CD4-positive, alpha-beta T cell (primary cell): ENCODE data around the gene FAM81B. TPM values are rescaled to one million over a fixed set of nuclear protein-coding genes. Genes with fewer than 3 reads are reported as not detected.
"Not testable (repeated sequence)": the region's sequence is repeated elsewhere in the genome, so short reads cannot be mapped to it uniquely, and the experiment has no call there.

Experiments
- ATAC-seq: fragments of 200-7000 bp; cut with Tn5 transposase; one replicate; pipeline ENCODE4 v1.10.0; 2022; ENCODE audit warnings: mild to moderate bottlenecking; ENCODE audit not compliant: poor library complexity
- CTCF ChIA-PET: fragments of 350-600 bp; sonication (Branson Sonifier 250); formaldehyde crosslinking; loops from one replicate; lab custom pipeline; 2021; ENCODE audit warnings: antibody characterized with exemption, inconsistent platforms; lab: Charles Lee
- POLR2A ChIA-PET: fragments of 350-600 bp; sonication (Branson Sonifier 250); formaldehyde crosslinking; loops from one replicate; lab custom pipeline; 2021; ENCODE audit warnings: antibody characterized with exemption, inconsistent platforms; lab: Charles Lee
- DNase-seq, 14 experiments: peaks; one replicate each; pipeline ENCODE4 v3.0.0-alpha.2; 2013 to 2020; ENCODE audit warnings: mixed read lengths in 2 of 14
- H3K27ac ChIP-seq, 2 donors: one replicate each; pipeline versions ENCODE4 v1.5.1 to v1.7.0; 2013; ENCODE audit warnings: low read length in 2 of 2, low read depth in 1 of 2, mild to moderate bottlenecking in 1 of 2
- H3K27me3 ChIP-seq, 2 experiments: 1 replicate in 1 of 2; 2 replicates in 1 of 2; pipeline versions ENCODE4 v1.6.1 to v1.7.0; 2013; ENCODE audit warnings: low read length in 2 of 2, control low read depth in 1 of 2, mild to moderate bottlenecking in 1 of 2, moderate library complexity in 1 of 2; ENCODE audit not compliant: insufficient read depth in 2 of 2, control insufficient read depth in 1 of 2
- H3K36me3 ChIP-seq: one replicate; pipeline ENCODE4 v1.6.1; 2013; ENCODE audit warnings: low read length, control low read depth; ENCODE audit not compliant: insufficient read depth
- H3K4me1 ChIP-seq: one replicate; pipeline ENCODE4 v1.6.1; 2013; ENCODE audit warnings: low read length, control low read depth; ENCODE audit not compliant: insufficient read depth
- H3K4me3 ChIP-seq: one replicate; pipeline ENCODE4 v1.5.1; 2013; ENCODE audit warnings: mild to moderate bottlenecking, low read length, moderate library complexity
- H3K9me3 ChIP-seq, 2 experiments: 1 replicate in 1 of 2; 2 replicates in 1 of 2; pipeline versions ENCODE4 v1.6.1 to v1.7.0; 2013; ENCODE audit warnings: low read length in 2 of 2, mild to moderate bottlenecking in 2 of 2, control low read depth in 1 of 2, moderate library complexity in 1 of 2; ENCODE audit not compliant: control insufficient read depth in 1 of 2, insufficient read depth in 1 of 2
- H3K27ac Mint-ChIP-seq: one replicate; pipeline ENCODE4 v1.8.0; 2020; ENCODE audit warnings: mixed read lengths
- H3K27me3 Mint-ChIP-seq: one replicate; pipeline ENCODE4 v1.8.0; 2021; ENCODE audit warnings: mixed read lengths
- H3K36me3 Mint-ChIP-seq: one replicate; pipeline ENCODE4 v1.8.0; 2021; ENCODE audit warnings: low read depth, mixed read lengths
- H3K4me1 Mint-ChIP-seq: one replicate; pipeline ENCODE4 v1.8.0; 2021; ENCODE audit warnings: low read depth, mixed read lengths
- H3K4me3 Mint-ChIP-seq: one replicate; pipeline ENCODE4 v1.8.0; 2020; ENCODE audit warnings: mild to moderate bottlenecking, mixed read lengths
- H3K9me3 Mint-ChIP-seq: one replicate; pipeline ENCODE4 v1.8.0; 2020; ENCODE audit warnings: mixed read lengths
- intact Hi-C, 2 experiments: fragments of 100-400 bp; cut with DNase I in 1 of 2; cut with micrococcal nuclease in 1 of 2; formaldehyde crosslinking; loops; one replicate each; pipeline versions ENCODE4 v1.15.1 to v1.9.0; 2023 to 2025; cut with DNase I, micrococcal nuclease
- total RNA-seq, 174 experiments: library from RNA in 2 of 174; stranded (reverse) in 2 of 174; gene quantifications; one replicate each; pipeline ENCODE4 v1.2.3 and lab custom pipeline; 2021 to 2026
- TF ChIP-seq, protein P1 (sequence below): fragments of 200-600 bp; IDR thresholded peaks from one replicate; pipeline ENCODE4 v1.8.0; 2022; ENCODE audit warnings: antibody characterized with exemption, mild to moderate bottlenecking

FAM81B gene
- total RNA-seq, 2 experiments from 2014 or later: not detected

DNA sequence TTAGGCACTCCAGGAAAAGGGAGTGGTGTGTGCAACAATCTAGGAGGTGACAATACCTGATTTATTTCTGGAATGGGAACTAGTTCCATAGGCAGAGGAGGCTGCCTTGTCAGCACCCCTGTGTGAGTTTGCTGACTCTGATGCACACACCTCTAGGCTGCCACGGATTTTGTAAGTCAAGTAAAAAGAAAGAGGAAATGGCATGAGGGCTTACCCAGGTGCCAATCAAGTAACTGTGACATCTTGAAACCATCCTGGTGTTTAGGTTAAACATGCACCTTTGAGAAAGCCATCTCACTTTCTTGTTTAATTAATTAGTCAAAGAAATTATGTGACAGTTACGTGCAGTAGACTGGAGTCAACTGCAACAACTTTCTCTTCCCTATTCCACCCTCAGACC lies 32.3 kb upstream of the FAM81B start:
- intact Hi-C loops: no loop called here
- no peak for ATAC-seq
- Histone ChIP-seq H3K27ac (no peak overlapping the region), H3K9me3 (no peaks in the 10 kb centered on the region), H3K36me3 (no peaks in the 10 kb centered on the region), H3K4me3 (no peak overlapping the region), H3K27me3 (no peaks in the 10 kb centered on the region), H3K4me1 (no peaks in the 10 kb centered on the region)
- Mint-ChIP-seq H3K27ac (peak overlapping the region; percentile 21), H3K4me3 (no peak overlapping the region), H3K9me3 (peaks cover 4% of the 10 kb centered on the region), H3K4me1 (peaks cover 11% of the 10 kb centered on the region), H3K36me3 (no peaks in the 10 kb centered on the region), H3K27me3 (no peaks in the 10 kb centered on the region)
- TF ChIP-seq, protein P1, sequence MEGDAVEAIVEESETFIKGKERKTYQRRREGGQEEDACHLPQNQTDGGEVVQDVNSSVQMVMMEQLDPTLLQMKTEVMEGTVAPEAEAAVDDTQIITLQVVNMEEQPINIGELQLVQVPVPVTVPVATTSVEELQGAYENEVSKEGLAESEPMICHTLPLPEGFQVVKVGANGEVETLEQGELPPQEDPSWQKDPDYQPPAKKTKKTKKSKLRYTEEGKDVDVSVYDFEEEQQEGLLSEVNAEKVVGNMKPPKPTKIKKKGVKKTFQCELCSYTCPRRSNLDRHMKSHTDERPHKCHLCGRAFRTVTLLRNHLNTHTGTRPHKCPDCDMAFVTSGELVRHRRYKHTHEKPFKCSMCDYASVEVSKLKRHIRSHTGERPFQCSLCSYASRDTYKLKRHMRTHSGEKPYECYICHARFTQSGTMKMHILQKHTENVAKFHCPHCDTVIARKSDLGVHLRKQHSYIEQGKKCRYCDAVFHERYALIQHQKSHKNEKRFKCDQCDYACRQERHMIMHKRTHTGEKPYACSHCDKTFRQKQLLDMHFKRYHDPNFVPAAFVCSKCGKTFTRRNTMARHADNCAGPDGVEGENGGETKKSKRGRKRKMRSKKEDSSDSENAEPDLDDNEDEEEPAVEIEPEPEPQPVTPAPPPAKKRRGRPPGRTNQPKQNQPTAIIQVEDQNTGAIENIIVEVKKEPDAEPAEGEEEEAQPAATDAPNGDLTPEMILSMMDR: no peak
- no peak for DNase-seq
- ChIA-PET CTCF (no interaction called here), POLR2A (no interaction called here)

DNA sequence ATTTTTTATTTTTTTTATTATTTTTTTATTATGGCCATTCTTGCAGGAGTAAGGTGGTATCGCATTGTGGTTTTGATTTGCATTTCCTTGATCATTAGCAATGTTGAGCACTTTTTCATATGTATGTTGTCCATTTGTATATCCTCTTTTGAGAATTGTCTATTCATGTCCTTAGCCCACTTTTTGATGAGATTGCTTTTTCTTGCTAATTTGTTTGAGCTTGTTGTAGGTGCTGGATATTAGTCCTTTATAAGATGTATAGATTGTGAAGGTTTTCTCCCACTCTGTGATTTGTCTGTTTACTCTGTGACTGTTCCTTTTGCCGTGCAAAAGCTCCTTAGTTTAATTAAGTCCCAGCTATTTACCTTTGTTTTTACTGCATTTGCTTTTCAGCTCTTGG lies 30.5 kb upstream of the FAM81B start:
- ATAC-seq, H3K27me3 ChIP-seq, H3K27me3 Mint-ChIP-seq, intact Hi-C loops, H3K27ac Mint-ChIP-seq, H3K4me1 ChIP-seq, CTCF ChIA-PET, H3K9me3 ChIP-seq, H3K27ac ChIP-seq, H3K9me3 Mint-ChIP-seq, POLR2A ChIA-PET, H3K4me3 ChIP-seq, H3K36me3 ChIP-seq, DNase-seq, H3K36me3 Mint-ChIP-seq, H3K4me3 Mint-ChIP-seq: not testable (repeated sequence)
- peaks cover 11% of the 10 kb centered on the region for H3K4me1 Mint-ChIP-seq

DNA sequence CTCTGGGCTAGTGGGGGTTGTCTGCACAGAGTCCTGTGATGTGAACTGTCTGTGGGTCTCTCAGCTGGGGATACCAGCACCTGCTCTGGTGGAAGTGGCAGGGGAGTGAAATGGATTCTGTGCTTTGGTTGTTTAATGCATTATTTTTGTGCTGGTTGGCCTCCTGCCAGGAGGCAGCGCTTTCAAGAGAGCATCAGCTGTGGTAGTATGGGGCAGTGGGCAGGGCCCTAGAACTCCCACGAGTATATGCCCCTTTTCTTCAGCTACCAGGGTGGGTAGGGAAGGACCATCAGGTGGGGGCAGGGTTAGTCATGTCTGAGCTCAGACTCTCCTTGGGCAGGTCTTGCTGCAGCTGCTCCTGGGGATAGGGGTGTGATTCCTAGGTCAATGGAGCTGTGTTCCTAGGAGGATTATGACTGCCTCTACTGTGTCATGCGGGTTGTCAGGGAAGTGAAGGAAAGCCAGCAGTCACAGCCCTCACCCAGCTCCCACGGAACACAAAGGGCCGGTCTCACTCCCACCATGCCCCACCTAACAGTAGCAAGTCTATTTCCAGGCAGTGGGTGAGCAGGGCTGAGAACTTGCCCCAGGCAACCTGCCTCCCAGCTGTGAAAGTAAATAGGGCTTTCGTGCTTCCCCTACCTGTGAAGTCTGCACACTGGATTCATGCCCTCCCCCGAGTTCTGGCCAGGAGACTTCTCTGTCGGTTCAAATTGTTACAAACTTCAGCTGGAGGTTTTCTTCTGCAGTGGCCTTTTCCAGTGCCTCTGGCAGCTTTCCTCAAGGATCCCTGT lies 25.7 kb upstream of the FAM81B start:
- ChIA-PET CTCF (no interaction called here), POLR2A (no interaction called here)
- ATAC-seq (no peak), DNase-seq (no peak)
- H3K4me3 Mint-ChIP-seq: no peak overlapping the region
- no peaks in the 10 kb centered on the region for H3K27me3 ChIP-seq
- H3K36me3 Mint-ChIP-seq: no peaks in the 10 kb centered on the region
- intact Hi-C loops: no loop called here
- H3K27me3 Mint-ChIP-seq: no peaks in the 10 kb centered on the region
- H3K27ac ChIP-seq: no peak overlapping the region
- TF ChIP-seq, protein P1: no peak
- H3K4me1 ChIP-seq: no peaks in the 10 kb centered on the region
- H3K36me3 ChIP-seq: no peaks in the 10 kb centered on the region
- H3K9me3 Mint-ChIP-seq: peaks cover 9% of the 10 kb centered on the region
- H3K4me3 ChIP-seq: no peak overlapping the region
- no peaks in the 10 kb centered on the region for H3K4me1 Mint-ChIP-seq
- peaks cover 0 to 9% of the 10 kb centered on the region in 2 experiments for H3K9me3 ChIP-seq
- no peak overlapping the region for H3K27ac Mint-ChIP-seq

DNA sequence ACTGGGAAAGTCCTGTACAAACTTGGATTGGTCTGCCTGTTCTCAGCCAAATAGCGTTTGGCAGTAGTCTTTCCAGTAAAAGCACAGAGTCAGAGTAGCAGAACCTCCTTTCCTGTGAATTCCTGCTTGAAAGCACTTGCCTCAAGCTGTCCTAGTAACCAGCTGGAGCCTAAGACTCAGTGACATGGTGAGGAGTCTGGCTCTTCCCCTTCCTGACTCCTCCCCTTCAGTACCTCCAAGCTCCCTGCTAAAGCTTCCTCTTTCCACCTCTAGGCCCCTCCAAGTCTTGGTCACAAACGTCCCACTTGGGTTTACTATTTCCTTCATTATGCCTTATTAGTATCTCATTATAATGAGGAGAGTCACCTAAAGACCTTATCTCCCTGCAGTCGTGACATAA lies 21.4 kb upstream of the FAM81B start:
- Mint-ChIP-seq H3K9me3 (peaks cover 4% of the 10 kb centered on the region), H3K4me3 (no peak overlapping the region), H3K27me3 (peaks cover 13% of the 10 kb centered on the region), H3K27ac (no peak overlapping the region), H3K36me3 (no peaks in the 10 kb centered on the region), H3K4me1 (no peaks in the 10 kb centered on the region)
- H3K4me3 ChIP-seq: no peak overlapping the region
- peaks cover 0 to 9% of the 10 kb centered on the region in 2 experiments for H3K9me3 ChIP-seq
- H3K27ac ChIP-seq: no peak overlapping the region
- intact Hi-C loops: no loop called here
- H3K4me1 ChIP-seq: no peaks in the 10 kb centered on the region
- no peaks in the 10 kb centered on the region for H3K36me3 ChIP-seq
- POLR2A ChIA-PET: no interaction called here
- DNase-seq (no peak), ATAC-seq (no peak)
- CTCF ChIA-PET: no interaction called here
- TF ChIP-seq, protein P1: no peak
- H3K27me3 ChIP-seq: no peaks in the 10 kb centered on the region
